Measurements from ENCODE around the gene DNAL1. TPM values are rescaled to one million over a fixed set of nuclear protein-coding genes. Genes with fewer than 3 reads are reported as not detected.

Gene DNAL1
- polyA plus RNA-seq, 1 donor (not counting 4 experiments of a cell fraction or from before 2014, with no cell fraction given): 8.4 TPM

DNA sequence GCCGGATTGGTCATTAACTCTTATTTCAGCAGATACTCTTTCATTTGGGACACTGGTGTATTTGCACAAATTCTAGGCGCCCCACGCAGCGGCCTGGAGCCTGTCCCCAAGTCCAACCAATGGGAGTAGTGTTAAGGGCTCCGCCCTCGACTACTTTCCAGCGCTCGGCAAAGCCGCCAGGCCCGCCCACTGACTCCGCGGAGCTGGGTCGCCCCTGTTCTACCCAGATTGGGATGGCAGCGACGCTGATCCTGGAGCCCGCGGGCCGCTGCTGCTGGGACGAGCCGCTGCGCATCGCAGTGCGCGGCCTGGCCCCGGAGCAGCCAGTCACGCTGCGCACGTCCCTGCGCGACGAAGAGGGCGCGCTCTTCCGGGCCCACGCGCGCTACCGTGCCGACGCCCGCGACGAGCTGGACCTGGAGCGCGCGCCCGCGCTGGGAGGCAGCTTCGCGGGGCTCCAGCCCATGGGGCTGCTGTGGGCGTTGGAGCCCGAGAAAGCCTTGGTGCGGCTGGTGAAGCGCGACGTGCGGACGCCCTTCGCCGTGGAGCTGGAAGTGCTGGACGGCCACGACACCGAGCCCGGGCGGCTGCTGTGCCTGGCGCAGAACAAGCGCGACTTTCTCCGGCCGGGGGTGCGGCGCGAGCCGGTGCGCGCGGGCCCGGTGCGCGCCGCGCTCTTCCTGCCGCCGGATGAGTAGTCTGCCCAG lies 32.3 kb upstream of the DNAL1 start, which contains the start of gene ACOT6:
ACOT6 (plus strand) TSS at position 179 of the 707 bp plus-strand sequence; CDS start at position 234, 55 bp downstream.
- TF ChIP-seq, protein P1, sequence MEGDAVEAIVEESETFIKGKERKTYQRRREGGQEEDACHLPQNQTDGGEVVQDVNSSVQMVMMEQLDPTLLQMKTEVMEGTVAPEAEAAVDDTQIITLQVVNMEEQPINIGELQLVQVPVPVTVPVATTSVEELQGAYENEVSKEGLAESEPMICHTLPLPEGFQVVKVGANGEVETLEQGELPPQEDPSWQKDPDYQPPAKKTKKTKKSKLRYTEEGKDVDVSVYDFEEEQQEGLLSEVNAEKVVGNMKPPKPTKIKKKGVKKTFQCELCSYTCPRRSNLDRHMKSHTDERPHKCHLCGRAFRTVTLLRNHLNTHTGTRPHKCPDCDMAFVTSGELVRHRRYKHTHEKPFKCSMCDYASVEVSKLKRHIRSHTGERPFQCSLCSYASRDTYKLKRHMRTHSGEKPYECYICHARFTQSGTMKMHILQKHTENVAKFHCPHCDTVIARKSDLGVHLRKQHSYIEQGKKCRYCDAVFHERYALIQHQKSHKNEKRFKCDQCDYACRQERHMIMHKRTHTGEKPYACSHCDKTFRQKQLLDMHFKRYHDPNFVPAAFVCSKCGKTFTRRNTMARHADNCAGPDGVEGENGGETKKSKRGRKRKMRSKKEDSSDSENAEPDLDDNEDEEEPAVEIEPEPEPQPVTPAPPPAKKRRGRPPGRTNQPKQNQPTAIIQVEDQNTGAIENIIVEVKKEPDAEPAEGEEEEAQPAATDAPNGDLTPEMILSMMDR (optimal IDR thresholded peaks at IDR 0.05 in 1 of 3, IDR thresholded peaks at IDR 0.05 in 1 of 3, conservative IDR thresholded peaks at IDR 0.05 in 1 of 3; ENCODE audit: extremely low read depth in 1 of 3, insufficient read depth in 2 of 3, low read length in 3 of 3): no peak
- no peak for TF ChIP-seq EZH2 (IDR thresholded peaks at IDR 0.05; ENCODE audit: low read length)
- no peak for DNase-seq (ENCODE audit: low read depth, low spot score)
- no peak for FAIRE-seq
- Histone ChIP-seq H3K9me3 (ENCODE audit: control insufficient read depth, low read depth, low read length) (no peaks in the 10 kb centered on the region), H3K4me1 (ENCODE audit: control insufficient read depth, extremely low read depth, insufficient read depth, low read length) (peaks cover 5% of the 10 kb centered on the region), H3K4me2 (ENCODE audit: control insufficient read depth, extremely low read depth, insufficient read depth, low read depth, low read length) (peak within 1 kb of the TSS; percentile 80), H3K4me3 (ENCODE audit: control insufficient read depth in 2 of 3, extremely low read depth in 1 of 3, insufficient read depth in 2 of 3, low read depth in 1 of 3, low read length in 3 of 3) (peak within 1 kb of the TSS; percentile 52 to 65 (median 63)), H4K20me1 (ENCODE audit: control insufficient read depth, extremely low read depth, insufficient read depth, low read length) (no peaks in the 10 kb centered on the region), H3K27me3 (ENCODE audit: control insufficient read depth, extremely low read depth, insufficient read depth, low read length) (no peaks in the 10 kb centered on the region), H3K36me3 (ENCODE audit: control insufficient read depth in 2 of 2, extremely low read depth in 1 of 2, insufficient read depth in 2 of 2, low read length in 2 of 2) (no peaks in the 10 kb centered on the region), H3K27ac (ENCODE audit: control insufficient read depth, insufficient read depth, low read length) (no peak within 1 kb of the TSS), H3K79me2 (ENCODE audit: control insufficient read depth, insufficient read depth, low read length) (no peaks in the 10 kb centered on the region), H2AFZ (ENCODE audit: control insufficient read depth, low read length) (peak within 1 kb of the TSS; percentile 86), H3K9me1 (ENCODE audit: control insufficient read depth, extremely low read depth, insufficient read depth, low read length) (no peaks in the 10 kb centered on the region), H3K9ac (ENCODE audit: control insufficient read depth, extremely low read depth, insufficient read depth, low read length) (peak within 1 kb of the TSS; percentile 54)
- dilution Hi-C loops (cut with MboI; ENCODE audit: extremely low pct_ligation_motif_present, low sequenced_read_pairs): no loop called here

DNA sequence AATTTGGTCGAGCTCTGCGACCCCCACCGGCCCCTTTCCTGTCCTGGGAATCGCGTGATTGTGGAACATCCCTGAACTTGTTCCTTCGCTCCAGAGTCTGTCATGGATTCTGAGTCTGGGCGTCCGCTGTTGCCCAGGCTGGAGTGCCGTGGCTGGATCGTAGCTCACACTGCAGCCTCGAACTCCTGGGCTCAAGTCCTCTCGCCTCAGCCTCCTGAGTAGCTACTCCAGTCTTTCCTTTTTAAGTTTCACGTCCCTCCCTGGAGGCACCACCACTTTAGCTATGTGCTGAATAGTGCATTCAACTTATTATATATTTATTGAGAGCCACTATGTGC lies 31.8 kb upstream of the DNAL1 start:
- Histone ChIP-seq H3K4me3 (ENCODE audit: control insufficient read depth in 2 of 3, extremely low read depth in 1 of 3, insufficient read depth in 2 of 3, low read depth in 1 of 3, low read length in 3 of 3) (peak overlapping the region; percentile 52 to 65 (median 63)), H3K4me2 (ENCODE audit: control insufficient read depth, extremely low read depth, insufficient read depth, low read depth, low read length) (peak overlapping the region; percentile 80), H3K9me3 (ENCODE audit: control insufficient read depth, low read depth, low read length) (no peaks in the 10 kb centered on the region), H2AFZ (ENCODE audit: control insufficient read depth, low read length) (peak overlapping the region; percentile 86), H3K27ac (ENCODE audit: control insufficient read depth, insufficient read depth, low read length) (no peak overlapping the region), H3K27me3 (ENCODE audit: control insufficient read depth, extremely low read depth, insufficient read depth, low read length) (no peaks in the 10 kb centered on the region), H3K79me2 (ENCODE audit: control insufficient read depth, insufficient read depth, low read length) (no peaks in the 10 kb centered on the region), H3K9ac (ENCODE audit: control insufficient read depth, extremely low read depth, insufficient read depth, low read length) (peak overlapping the region; percentile 54), H3K36me3 (ENCODE audit: control insufficient read depth in 2 of 2, extremely low read depth in 1 of 2, insufficient read depth in 2 of 2, low read length in 2 of 2) (no peaks in the 10 kb centered on the region), H4K20me1 (ENCODE audit: control insufficient read depth, extremely low read depth, insufficient read depth, low read length) (no peaks in the 10 kb centered on the region), H3K9me1 (ENCODE audit: control insufficient read depth, extremely low read depth, insufficient read depth, low read length) (no peaks in the 10 kb centered on the region), H3K4me1 (ENCODE audit: control insufficient read depth, extremely low read depth, insufficient read depth, low read length) (peaks cover 5% of the 10 kb centered on the region)
- dilution Hi-C loops (cut with MboI; ENCODE audit: extremely low pct_ligation_motif_present, low sequenced_read_pairs): no loop called here
- DNase-seq (ENCODE audit: low read depth, low spot score) (no peak), FAIRE-seq (no peak)
- TF ChIP-seq EZH2 (IDR thresholded peaks at IDR 0.05; ENCODE audit: low read length): no peak
- TF ChIP-seq, protein P1 (optimal IDR thresholded peaks at IDR 0.05 in 1 of 3, IDR thresholded peaks at IDR 0.05 in 1 of 3, conservative IDR thresholded peaks at IDR 0.05 in 1 of 3; ENCODE audit: extremely low read depth in 1 of 3, insufficient read depth in 2 of 3, low read length in 3 of 3): no peak

Measured in keratinocyte (primary cell).